Endothelial cell of umbilical vein (primary cell): ENCODE data around the gene RASGRF1.

ENCODE experiments used
- EZH2 ChIP-seq: IDR thresholded peaks from 2 replicates; pipeline ENCODE4 v1.6.1; 2012; ENCODE audit warnings: borderline replicate concordance, low read depth, mild to moderate bottlenecking, moderate library complexity, low read length, inconsistent platforms; ENCODE audit not compliant: severe bottlenecking
- JUN ChIP-seq: IDR thresholded peaks from 2 replicates; pipeline ENCODE4 v1.6.1; 2011; ENCODE audit warnings: borderline replicate concordance, low read depth; ENCODE audit not compliant: insufficient read length, insufficient read depth
- POLR2A ChIP-seq: IDR thresholded peaks from 2 replicates; pipeline ENCODE4 v1.6.1; 2012; ENCODE audit warnings: low read depth, mild to moderate bottlenecking, control low read depth, low read length
- POLR2AphosphoS5 ChIP-seq: IDR thresholded peaks from 2 replicates; pipeline ENCODE4 v1.6.1; 2012; ENCODE audit warnings: low read depth, mild to moderate bottlenecking, control low read depth, low read length, moderate library complexity; ENCODE audit not compliant: insufficient read depth
- TF ChIP-seq, protein P1 (sequence below), 2 donors: IDR thresholded peaks; 1 replicate in 1 of 2; 2 replicates in 1 of 2; pipeline ENCODE4 v1.5.1; 2011; ENCODE audit warnings: low read length in 2 of 2, mild to moderate bottlenecking in 2 of 2, moderate library complexity in 2 of 2, control low read depth in 1 of 2, inconsistent platforms in 1 of 2, low read depth in 1 of 2; ENCODE audit not compliant: insufficient read depth in 1 of 2; ENCODE audit errors: extremely low read depth in 1 of 2
- TF ChIP-seq, protein P2 (sequence below): IDR thresholded peaks from 2 replicates; pipeline ENCODE4 v1.6.1; 2011; ENCODE audit not compliant: insufficient read depth, insufficient read length

DNA sequence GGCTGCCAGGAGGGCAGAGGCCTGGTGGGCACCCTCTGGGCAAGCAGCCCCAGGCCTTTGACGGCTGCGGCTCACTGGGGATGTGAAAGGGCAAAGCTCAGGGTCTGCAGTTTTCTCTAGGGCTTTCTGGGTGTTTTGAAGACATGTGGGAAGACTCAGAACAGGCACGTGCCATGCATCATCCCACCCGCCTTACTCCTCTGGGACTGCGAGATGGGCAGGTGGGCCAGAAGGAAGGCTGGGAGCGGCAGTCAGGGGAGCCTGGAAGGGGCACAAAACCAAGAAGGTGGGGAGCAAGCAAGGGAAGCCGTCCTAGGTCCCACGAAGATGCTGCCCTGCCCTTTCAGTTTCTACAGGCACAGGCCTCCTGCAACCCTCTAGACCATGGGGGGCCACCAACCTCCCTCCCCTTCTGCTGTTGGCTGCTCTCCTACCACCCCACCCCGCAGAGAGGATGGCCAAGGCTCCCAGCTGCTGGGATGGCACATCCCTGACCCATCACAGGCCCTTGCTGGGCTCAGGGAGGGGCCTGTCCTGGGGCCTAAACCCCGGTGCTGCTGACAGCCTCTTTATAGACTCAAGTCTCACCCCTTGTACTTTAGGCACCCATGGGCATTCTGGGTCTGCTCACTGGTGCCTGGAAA is 73.9 kb downstream of the RASGRF1 start:
- TF ChIP-seq, protein P1, sequence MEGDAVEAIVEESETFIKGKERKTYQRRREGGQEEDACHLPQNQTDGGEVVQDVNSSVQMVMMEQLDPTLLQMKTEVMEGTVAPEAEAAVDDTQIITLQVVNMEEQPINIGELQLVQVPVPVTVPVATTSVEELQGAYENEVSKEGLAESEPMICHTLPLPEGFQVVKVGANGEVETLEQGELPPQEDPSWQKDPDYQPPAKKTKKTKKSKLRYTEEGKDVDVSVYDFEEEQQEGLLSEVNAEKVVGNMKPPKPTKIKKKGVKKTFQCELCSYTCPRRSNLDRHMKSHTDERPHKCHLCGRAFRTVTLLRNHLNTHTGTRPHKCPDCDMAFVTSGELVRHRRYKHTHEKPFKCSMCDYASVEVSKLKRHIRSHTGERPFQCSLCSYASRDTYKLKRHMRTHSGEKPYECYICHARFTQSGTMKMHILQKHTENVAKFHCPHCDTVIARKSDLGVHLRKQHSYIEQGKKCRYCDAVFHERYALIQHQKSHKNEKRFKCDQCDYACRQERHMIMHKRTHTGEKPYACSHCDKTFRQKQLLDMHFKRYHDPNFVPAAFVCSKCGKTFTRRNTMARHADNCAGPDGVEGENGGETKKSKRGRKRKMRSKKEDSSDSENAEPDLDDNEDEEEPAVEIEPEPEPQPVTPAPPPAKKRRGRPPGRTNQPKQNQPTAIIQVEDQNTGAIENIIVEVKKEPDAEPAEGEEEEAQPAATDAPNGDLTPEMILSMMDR (IDR thresholded peaks at IDR 0.05; ENCODE audit: extremely low read depth in 1 of 2, insufficient read depth in 1 of 2, low read depth in 1 of 2, low read length in 2 of 2): no peak
- TF ChIP-seq, protein P2, sequence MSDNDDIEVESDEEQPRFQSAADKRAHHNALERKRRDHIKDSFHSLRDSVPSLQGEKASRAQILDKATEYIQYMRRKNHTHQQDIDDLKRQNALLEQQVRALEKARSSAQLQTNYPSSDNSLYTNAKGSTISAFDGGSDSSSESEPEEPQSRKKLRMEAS: no peak
- no peak for TF ChIP-seq POLR2A
- no peak for TF ChIP-seq JUN
- TF ChIP-seq EZH2: no peak
- TF ChIP-seq POLR2AphosphoS5: no peak
